ENCODE measurements around the gene SF3A2. TPM values are rescaled to one million over a fixed set of nuclear protein-coding genes. Genes with fewer than 3 reads are reported as not detected.

The SF3A2 gene
- total and polyA plus RNA-seq, 4 donors = 2.2 to 32.0 (median 13.2) TPM

- 93% methylated on average over 13 of the region's 13 CpGs for WGBS
- H3K4me1 ChIP-seq (ENCODE audit: control insufficient read depth in 4 of 4, insufficient read depth in 4 of 4, low read length in 3 of 4) = peaks cover 7 to 23% (median 13%) of the 10 kb centered on the region in 4 donors
- H3K9me3 ChIP-seq (ENCODE audit: control insufficient read depth in 4 of 4, low read length in 3 of 4) = no peaks in the 10 kb centered on the region
- H3K36me3 ChIP-seq (ENCODE audit: control insufficient read depth in 4 of 4, insufficient read depth in 3 of 4, low read depth in 1 of 4, low read length in 3 of 4) = peaks cover 7 to 42% (median 13%) of the 10 kb centered on the region in 4 donors
- H3K27me3 ChIP-seq (ENCODE audit: control insufficient read depth in 4 of 4, insufficient read depth in 4 of 4, low read length in 3 of 4) = no peaks in the 10 kb centered on the region
- DNase-seq (ENCODE audit: low spot score) = no peak
- no peak overlapping the region for H3K4me3 ChIP-seq (ENCODE audit: low read depth in 1 of 3, low read length in 3 of 3)
- TF ChIP-seq TAF1 (conservative IDR thresholded peaks at IDR 0.05) (no peak), MAX (IDR thresholded peaks at IDR 0.05) (no peak), ZBTB33 (IDR thresholded peaks at IDR 0.05) (no peak), HNF4A (conservative IDR thresholded peaks at IDR 0.05) (no peak), REST (IDR thresholded peaks at IDR 0.05) (no peak), ATF3 (IDR thresholded peaks at IDR 0.05) (no peak), RXRA (IDR thresholded peaks at IDR 0.05) (no peak)
- H3K9ac ChIP-seq (ENCODE audit: low read depth in 1 of 2, low read length in 2 of 2) = no peak overlapping the region
- H3K27ac ChIP-seq (ENCODE audit: low read depth in 1 of 2, low read length in 2 of 2) = no peak overlapping the region
These were observed 11.8 kb upstream of the SF3A2 start for GRCh38 chr19:2224754-2225349.

GRCh38 chr19:2225415-2226050 is 11.1 kb upstream of the SF3A2 start:
- Histone ChIP-seq H3K27me3 (ENCODE audit: control insufficient read depth in 4 of 4, insufficient read depth in 4 of 4, low read length in 3 of 4) (no peaks in the 10 kb centered on the region), H3K4me3 (ENCODE audit: low read depth in 1 of 3, low read length in 3 of 3) (no peak overlapping the region), H3K9ac (ENCODE audit: low read depth in 1 of 2, low read length in 2 of 2) (no peak overlapping the region), H3K36me3 (ENCODE audit: control insufficient read depth in 4 of 4, insufficient read depth in 3 of 4, low read depth in 1 of 4, low read length in 3 of 4) (peaks cover under 1 to 39% (median 13%) of the 10 kb centered on the region in 4 donors), H3K9me3 (ENCODE audit: control insufficient read depth in 4 of 4, low read length in 3 of 4) (no peaks in the 10 kb centered on the region), H3K4me1 (ENCODE audit: control insufficient read depth in 4 of 4, insufficient read depth in 4 of 4, low read length in 3 of 4) (peaks cover 7 to 24% (median 13%) of the 10 kb centered on the region in 4 donors), H3K27ac (ENCODE audit: low read depth in 1 of 2, low read length in 2 of 2) (no peak overlapping the region)
- TF ChIP-seq FOXA1 (IDR thresholded peaks at IDR 0.05) (no peak), EGR1 (IDR thresholded peaks at IDR 0.05; ENCODE audit: low read depth in 2 of 2) (no peak), GABPA (IDR thresholded peaks at IDR 0.05 in 1 of 2, conservative IDR thresholded peaks at IDR 0.05 in 1 of 2) (no peak), ZBTB33 (IDR thresholded peaks at IDR 0.05) (no peak), SP1 (IDR thresholded peaks at IDR 0.05) (no peak), HNF4A (conservative IDR thresholded peaks at IDR 0.05) (no peak), RAD21 (IDR thresholded peaks at IDR 0.05) (no peak), JUND (IDR thresholded peaks at IDR 0.05) (no peak), HNF4G (IDR thresholded peaks at IDR 0.05) (no peak)
- no peak for DNase-seq (ENCODE audit: low spot score)
- WGBS = 94% methylated on average over 32 of the region's 32 CpGs
